GM18499 (cell line): ENCODE results near the gene TMEM175.

Experiments used
- ATAC-seq: cut with Tn5 transposase; IDR thresholded peaks from one replicate; pipeline ENCODE4 v1.9.1; 2021; ENCODE audit warnings: moderate number of reproducible peaks; ENCODE audit not compliant: insufficient read depth, unreplicated experiment

TMEM175 gene

GRCh38 chr4:956531-957230 is 24.4 kb downstream of the TMEM175 start:
- ATAC-seq, result no peak

GRCh38 chr4:957231-957580 is 24.9 kb downstream of the TMEM175 start:
- ATAC-seq, result no peak

GRCh38 chr4:957581-958313 is 25.5 kb downstream of the TMEM175 start:
- no peak for ATAC-seq

- ATAC-seq, result no peak
Measured at GRCh38 chr4:958314-958665, 26.0 kb downstream of the TMEM175 start.

GRCh38 chr4:958696-959337 is 26.6 kb downstream of the TMEM175 start:
- ATAC-seq, result no peak

- no peak for ATAC-seq
Measured at GRCh38 chr4:959338-960139, 27.3 kb downstream of the TMEM175 start.

- ATAC-seq, result no peak
Measured at GRCh38 chr4:960140-960635, 27.9 kb downstream of the TMEM175 start.

GRCh38 chr4:960636-961350 is 28.5 kb downstream of the TMEM175 start:
- no peak for ATAC-seq

- no peak for ATAC-seq
Measured at GRCh38 chr4:961351-962230, 29.3 kb downstream of the TMEM175 start.

GRCh38 chr4:962231-963208 is 30.3 kb downstream of the TMEM175 start:
- no peak for ATAC-seq

- ATAC-seq, result no peak
Measured at GRCh38 chr4:963276-964225, 31.3 kb downstream of the TMEM175 start.

GRCh38 chr4:964346-965025 is 32.2 kb downstream of the TMEM175 start:
- no peak for ATAC-seq

- ATAC-seq, result no peak
Measured at GRCh38 chr4:965048-965765, 32.9 kb downstream of the TMEM175 start.

- no peak for ATAC-seq
Measured at GRCh38 chr4:965766-966134, 33.5 kb downstream of the TMEM175 start.

GRCh38 chr4:966266-967112 is 34.2 kb downstream of the TMEM175 start:
- no peak for ATAC-seq
